A549 treated with GW870086 at 1 μM for 4 hours (cell line): ENCODE results near the gene CAMSAP3. TPM values are rescaled to one million over a fixed set of nuclear protein-coding genes. Genes with fewer than 3 reads are reported as not detected.

ENCODE experiments used
- total RNA-seq: library from RNA; stranded (reverse); fragments of 200-300 nt; extraction: Qiagen RNA extraction; gene quantifications from 5 replicates; pipeline ENCODE4 v1.2.3, GENCODE V29; 2022; ENCODE audit warnings: low read depth

Gene CAMSAP3
- 4.0 to 5.8 TPM (median 5.0 TPM) in 5 replicates for total RNA-seq

GRCh38 chr19:7595466-7596133 is at the start of gene CAMSAP3:
CAMSAP3 (plus strand) TSS chr19:7595863; CDS start chr19:7596003, 140 bp downstream.

GRCh38 chr19:7629347-7630054 is 33.8 kb downstream of the CAMSAP3 start, which contains the start of the genes PET100 and XAB2:
PET100 (plus strand) TSS chr19:7629793; CDS start chr19:7629834, 41 bp downstream.
XAB2 (minus strand) TSS chr19:7629545; CDS start chr19:7629527, 18 bp downstream.

DNA sequence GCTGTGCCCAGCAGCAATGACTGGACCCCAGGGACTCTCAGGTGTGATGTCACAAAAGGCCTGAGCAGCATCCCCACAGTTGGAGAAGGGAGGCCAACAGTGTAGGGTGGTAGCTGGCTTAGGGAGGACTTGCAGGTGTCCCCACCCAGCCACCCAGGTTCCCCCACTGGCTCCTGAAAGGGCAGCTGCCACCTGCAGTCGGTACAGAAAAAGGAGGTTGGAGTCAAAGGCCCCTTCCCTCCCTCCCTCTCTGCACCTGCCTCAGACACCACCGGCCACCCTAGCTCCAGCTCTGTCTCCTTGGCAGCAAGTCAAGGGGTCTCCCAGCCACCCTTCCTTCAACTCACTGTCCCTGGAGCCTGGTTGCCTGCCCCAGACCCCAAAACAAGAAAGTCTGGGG is 38.0 kb downstream of the CAMSAP3 start, which contains the start of gene PCP2:
PCP2 (minus strand) TSS at position 22 of the 400 bp plus-strand sequence. CDS start 262 bp downstream, outside the sequence.

DNA sequence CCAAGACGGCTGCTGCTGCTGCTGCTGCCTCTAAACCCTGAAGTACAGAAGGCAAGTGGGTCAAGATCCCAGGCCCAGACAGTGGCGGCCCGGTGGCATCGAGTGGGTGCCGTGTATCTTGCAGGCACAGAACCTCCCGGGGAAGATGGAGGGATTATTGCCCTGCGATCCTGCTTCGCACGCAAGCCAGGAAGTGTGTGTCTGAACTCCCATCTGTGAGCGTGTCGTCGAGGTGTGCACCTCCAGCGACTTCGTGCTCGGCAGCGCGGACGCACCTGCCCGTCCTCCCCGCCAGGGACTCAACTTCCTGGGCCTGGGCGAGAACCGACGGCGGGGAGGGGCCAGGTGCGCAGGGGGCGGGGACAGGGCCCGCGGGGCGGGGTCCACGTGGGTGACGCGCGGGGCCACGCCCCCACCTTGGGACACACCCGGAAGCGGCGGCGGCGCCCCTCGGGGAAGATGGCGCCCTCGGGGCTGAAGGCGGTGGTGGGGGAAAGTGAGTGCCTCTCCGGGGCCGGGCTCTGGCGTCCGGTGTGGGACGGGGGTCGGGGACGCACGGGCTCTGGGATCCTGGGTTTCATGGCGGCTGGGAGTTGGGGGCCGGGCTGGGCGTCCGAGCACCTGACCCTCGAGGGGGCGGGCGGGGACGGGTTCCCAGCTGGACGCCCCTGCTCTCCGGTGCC is 41.2 kb downstream of the CAMSAP3 start, which contains the start of gene STXBP2:
STXBP2 (plus strand) TSS at position 420 of the 683 bp plus-strand sequence; CDS start at position 460, 40 bp downstream.

Other genes with a start within 250 kb of the CAMSAP3 start
- 54.5 to 68.1 TPM (median 66.5 TPM) in 5 replicates for gene ARHGEF18, start 246.9 kb upstream of the CAMSAP3 start, total RNA-seq
- gene PEX11G, start 106.8 kb upstream of the CAMSAP3 start, total RNA-seq = 1.6 to 2.4 TPM (median 2.1 TPM) in 5 replicates
- 15.8 to 19.1 TPM (median 17.3 TPM) in 5 replicates for gene ZNF358, start 79.8 kb upstream of the CAMSAP3 start, total RNA-seq
- 7.1 to 13.4 TPM (median 12.1 TPM) in 5 replicates for gene MCOLN1, start 73.2 kb upstream of the CAMSAP3 start, total RNA-seq
- 29.3 to 37.6 TPM (median 34.5 TPM) in 5 replicates for gene PNPLA6, start 60.1 kb upstream of the CAMSAP3 start, total RNA-seq
- gene XAB2, start 33.7 kb downstream of the CAMSAP3 start, total RNA-seq = 21.3 to 25.7 TPM (median 24.5 TPM) in 5 replicates
- 50.7 to 71.4 TPM (median 57.1 TPM) in 5 replicates for gene PET100, start 33.9 kb downstream of the CAMSAP3 start, total RNA-seq
- gene PCP2, start 37.9 kb downstream of the CAMSAP3 start, total RNA-seq = not detected in 5 replicates
- 32.9 to 41.8 TPM (median 40.6 TPM) in 5 replicates for gene STXBP2, start 41.2 kb downstream of the CAMSAP3 start, total RNA-seq
- not detected in 5 replicates for gene RETN, start 73.2 kb downstream of the CAMSAP3 start, total RNA-seq
- not detected in 5 replicates for gene MCEMP1, start 81.2 kb downstream of the CAMSAP3 start, total RNA-seq
- 52.4 to 111 TPM (median 106 TPM) in 5 replicates for gene TRAPPC5, start 85.0 kb downstream of the CAMSAP3 start, total RNA-seq
- gene FCER2, start 106.3 kb downstream of the CAMSAP3 start, total RNA-seq = not detected in 5 replicates
- not detected in 5 replicates for gene CLEC4G, start 136.2 kb downstream of the CAMSAP3 start, total RNA-seq
- not detected in 5 replicates for gene CD209, start 151.7 kb downstream of the CAMSAP3 start, total RNA-seq
- not detected in 5 replicates for gene CLEC4M, start 167.4 kb downstream of the CAMSAP3 start, total RNA-seq
- gene EVI5L, start 234.4 kb downstream of the CAMSAP3 start, total RNA-seq = 1.3 to 1.7 TPM (median 1.5 TPM) in 5 replicates